K562 (cell line): ENCODE measurements around the gene MBD5.

Source experiments
- CAMTA2 ChIP-seq: fragments of 250-450 bp; sonication (Bioruptor Pico); conservative IDR thresholded peaks from 2 replicates; pipeline ENCODE4 v1.5.1; 2022
- CTCF ChIP-seq, 3 experiments: IDR thresholded peaks in 2 of 3; conservative IDR thresholded peaks in 1 of 3; 2 replicates each; pipeline ENCODE4 v1.5.1; 2011 to 2012; ENCODE audit warnings: low read length in 3 of 3, mild to moderate bottlenecking in 3 of 3, control low read depth in 2 of 3, improper control_type of control experiment in 1 of 3, inconsistent platforms in 1 of 3, low read depth in 1 of 3, mixed read lengths in 1 of 3, moderate library complexity in 1 of 3; ENCODE audit not compliant: insufficient read depth in 2 of 3
- OTX1 ChIP-seq: fragments of 450-650 bp; formaldehyde crosslinking; IDR thresholded peaks from 2 replicates; pipeline ENCODE4 v1.4.0; 2022; ENCODE audit warnings: mild to moderate bottlenecking
- SMARCA4 ChIP-seq: fragments of 450-650 bp; IDR thresholded peaks from 2 replicates; pipeline ENCODE4 v1.6.1; 2016
- TCF7L2 ChIP-seq: fragments of 150-350 bp; IDR thresholded peaks from 2 replicates; pipeline ENCODE4 v1.6.1; 2016; ENCODE audit warnings: low read depth, mild to moderate bottlenecking, low read length, moderate library complexity
- ZEB2 ChIP-seq: fragments of 450-650 bp; IDR thresholded peaks from 2 replicates; pipeline ENCODE4 v1.6.1; 2016
- ZFPM2 ChIP-seq: fragments of 250-450 bp; sonication (Bioruptor Pico); IDR thresholded peaks from 2 replicates; pipeline ENCODE4 v1.5.1; 2022; ENCODE audit warnings: mild to moderate bottlenecking

DNA sequence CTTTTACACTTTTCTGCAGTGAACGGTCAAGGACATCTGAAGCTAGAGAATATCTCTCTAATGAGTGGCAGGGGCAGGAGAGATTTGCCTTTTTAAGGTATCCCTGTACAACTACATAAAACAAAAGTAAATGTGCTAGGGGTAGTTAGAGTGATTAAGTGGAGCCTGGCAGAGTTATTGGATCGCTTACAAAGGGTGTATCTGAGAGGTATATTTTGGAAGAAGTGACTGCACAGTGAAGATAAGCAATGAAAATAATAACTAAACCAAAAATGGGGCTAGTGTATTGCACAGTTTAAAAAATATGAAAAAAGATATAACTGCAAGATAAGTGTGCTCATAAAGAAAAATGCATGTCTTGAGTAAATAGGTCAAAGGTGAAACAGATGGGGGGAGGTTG lies 430.2 kb downstream of the MBD5 start:
- TF ChIP-seq CTCF (IDR thresholded peaks at IDR 0.05 in 2 of 3, conservative IDR thresholded peaks at IDR 0.05 in 1 of 3; ENCODE audit: insufficient read depth in 2 of 3, low read depth in 1 of 3, low read length in 3 of 3) (no peak), ZFPM2 (CRISPR knock-in tag) (no peak), CAMTA2 (CRISPR knock-in tag) (no peak), SMARCA4 (no peak), TCF7L2 (no peak), ZEB2 (no peak), OTX1 (CRISPR knock-in tag) (no peak)
